HG03378 (cell line): ENCODE data around the gene B9D2.
A peak's percentile ranks its signal among the peaks of the same experiment; 100 is the strongest.

Experiments
- ATAC-seq: cut with Tn5 transposase; IDR thresholded peaks from one replicate; pipeline ENCODE4 v1.9.1; 2021; ENCODE audit warnings: mild to moderate bottlenecking, moderate library complexity; ENCODE audit not compliant: unreplicated experiment

B9D2 gene

DNA sequence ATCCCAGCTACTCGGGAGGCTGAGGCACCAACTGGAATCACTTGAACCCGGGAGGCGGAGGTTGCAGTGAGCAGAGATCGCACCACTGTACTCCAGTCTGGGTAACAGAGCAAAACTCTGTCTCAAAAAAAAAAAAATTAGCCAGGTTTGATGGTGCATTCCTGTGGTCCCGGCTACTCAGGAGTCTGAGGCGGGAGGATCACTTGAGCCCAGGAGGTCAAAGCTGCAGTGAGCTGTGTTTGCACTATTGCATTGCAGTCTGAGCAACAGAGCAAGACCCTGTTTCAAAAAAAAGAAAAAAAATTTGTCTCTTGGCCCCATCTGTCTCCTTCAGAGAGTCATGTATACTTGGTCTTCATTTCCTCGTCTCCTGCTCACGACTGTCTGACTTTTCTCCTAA, 52.3 kb downstream of the B9D2 start:
- no peak for ATAC-seq

DNA sequence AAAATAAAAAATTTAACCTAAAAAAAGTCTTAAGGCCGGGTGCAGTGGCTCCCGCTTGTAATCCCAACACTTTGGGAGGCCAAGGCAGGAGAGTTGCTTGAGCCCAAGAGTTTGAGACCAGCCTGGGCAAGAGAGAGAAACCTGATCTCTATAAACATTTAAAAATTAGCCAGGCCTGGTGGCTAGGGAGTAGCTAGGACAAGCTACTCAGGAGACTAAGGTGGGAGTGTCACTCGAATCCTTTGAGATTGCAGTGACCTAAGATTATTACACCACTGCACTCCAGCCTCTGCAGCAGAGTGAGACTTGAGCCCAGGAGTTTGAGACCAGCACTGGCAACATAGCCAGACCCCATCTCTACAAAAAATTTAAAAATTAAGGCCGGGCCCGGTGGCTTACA, 52.9 kb downstream of the B9D2 start:
- no peak for ATAC-seq

DNA sequence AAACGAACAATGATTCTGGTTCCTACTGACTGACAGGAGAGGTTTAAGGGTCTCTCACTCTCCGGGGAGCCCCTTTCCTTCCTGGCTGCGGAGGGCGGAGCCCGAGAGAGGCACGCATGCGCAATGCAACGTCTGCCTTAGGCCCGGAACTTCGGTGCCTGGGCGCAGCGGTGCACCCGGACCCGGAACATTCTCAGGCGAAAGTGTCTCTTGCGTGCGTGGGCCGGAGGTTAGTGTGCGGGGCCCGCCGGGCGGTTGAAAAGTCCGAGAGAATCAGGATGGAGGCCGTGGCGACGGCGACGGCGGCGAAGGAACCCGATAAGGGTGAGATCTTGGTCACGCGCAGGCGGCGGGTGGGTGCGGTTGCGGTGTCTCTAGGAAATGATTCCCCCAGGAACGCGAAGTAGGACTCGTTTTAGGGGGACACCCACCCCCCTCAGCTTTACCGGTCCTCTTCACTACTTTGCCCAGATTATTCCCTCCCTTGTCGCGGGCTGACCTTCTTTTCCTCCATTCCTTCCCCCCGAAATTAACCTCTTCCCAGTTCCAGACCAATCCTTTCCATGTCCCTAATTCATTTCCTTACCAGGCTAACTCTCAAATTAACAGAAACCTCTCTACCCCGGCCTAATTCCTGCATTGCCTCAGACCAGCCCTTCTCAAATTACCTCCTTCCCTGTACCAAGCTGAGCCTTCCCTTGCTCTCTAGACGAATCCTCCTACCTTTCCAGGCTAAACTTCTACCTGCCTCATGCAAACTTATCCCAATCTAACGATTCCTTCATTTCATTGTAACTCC, 53.7 kb downstream of the B9D2 start, which contains the start of gene CCDC97:
TSS of gene CCDC97 (plus strand) at position 140 of the 799 bp plus-strand sequence. CDS start at position 279, 139 bp downstream.
- peak; percentile 55 for ATAC-seq

DNA sequence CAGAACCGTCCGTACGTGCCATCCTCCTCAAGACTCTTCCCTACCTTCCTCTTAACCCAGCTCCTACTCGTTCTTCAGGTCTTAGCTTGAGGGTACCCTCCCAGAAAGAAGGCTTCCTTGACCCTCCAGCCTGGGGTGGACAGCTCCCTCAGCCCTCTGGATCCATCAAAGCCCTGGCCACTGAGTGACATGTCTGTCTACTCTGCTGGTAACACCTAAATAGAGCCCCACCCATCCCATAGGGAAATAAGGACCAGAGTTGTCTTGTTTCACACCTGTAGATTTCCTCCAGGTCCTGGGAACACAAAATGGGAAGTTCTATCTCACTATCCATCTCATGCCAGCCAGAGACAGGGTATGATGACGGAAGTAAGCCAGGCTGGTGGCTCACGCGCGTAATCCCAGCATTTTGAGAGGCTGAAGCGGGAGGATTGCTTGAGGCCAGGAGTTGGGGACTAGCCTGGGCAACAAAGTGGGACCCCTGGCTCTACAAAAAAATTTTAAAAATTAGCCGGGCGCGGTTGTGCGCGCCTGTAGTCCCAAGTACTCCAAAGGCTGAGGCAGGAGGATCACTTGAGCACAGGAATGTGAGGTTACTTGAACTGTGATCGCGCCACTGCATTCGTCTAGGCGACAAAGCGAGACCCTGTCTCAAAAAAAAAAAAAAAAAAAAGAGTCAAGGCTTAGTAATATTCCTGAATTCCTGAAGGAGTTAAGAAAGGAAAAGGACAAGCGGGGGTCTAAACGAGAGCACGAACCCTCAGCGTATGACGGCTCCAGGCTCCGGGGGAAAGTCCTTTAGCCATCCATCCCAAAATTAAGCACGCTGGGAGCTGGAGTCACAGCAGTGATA, 54.5 kb downstream of the B9D2 start:
- ATAC-seq, result no peak

DNA sequence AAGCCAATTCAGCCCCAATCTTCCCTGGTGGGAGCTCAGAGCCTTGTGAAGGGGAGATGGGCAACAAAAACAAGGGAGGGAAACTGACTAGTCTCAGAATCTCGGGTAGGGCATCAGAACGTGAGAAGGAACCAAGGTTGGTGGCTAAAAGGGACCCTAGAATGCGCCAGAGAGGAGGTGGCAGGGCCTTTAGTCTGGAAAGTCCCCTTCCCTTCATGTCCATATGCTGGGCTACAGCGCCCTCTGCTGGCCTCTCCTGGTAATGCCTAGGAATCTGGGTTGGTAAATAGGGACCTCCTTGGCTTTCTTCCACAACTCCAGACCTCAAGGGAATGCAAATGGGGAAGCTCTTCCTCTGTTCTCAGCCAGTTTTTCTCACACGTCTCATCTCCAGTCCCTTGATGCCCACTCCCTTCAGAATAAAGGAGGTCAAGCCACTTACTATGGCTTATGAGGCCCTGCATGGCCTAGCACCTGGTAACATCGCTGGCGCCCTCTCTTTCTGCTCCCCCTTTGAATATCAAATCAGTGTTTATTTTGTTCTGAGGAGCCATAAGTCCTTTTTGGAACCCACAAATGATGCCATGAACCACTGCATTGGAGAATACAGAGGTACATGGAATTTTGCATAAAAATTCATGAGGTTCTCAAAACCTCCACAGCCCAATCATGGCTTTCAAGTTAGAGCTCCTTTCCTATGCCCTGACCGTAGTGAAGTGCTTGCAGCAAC, 55.3 kb downstream of the B9D2 start:
- peak; percentile 52 for ATAC-seq

DNA sequence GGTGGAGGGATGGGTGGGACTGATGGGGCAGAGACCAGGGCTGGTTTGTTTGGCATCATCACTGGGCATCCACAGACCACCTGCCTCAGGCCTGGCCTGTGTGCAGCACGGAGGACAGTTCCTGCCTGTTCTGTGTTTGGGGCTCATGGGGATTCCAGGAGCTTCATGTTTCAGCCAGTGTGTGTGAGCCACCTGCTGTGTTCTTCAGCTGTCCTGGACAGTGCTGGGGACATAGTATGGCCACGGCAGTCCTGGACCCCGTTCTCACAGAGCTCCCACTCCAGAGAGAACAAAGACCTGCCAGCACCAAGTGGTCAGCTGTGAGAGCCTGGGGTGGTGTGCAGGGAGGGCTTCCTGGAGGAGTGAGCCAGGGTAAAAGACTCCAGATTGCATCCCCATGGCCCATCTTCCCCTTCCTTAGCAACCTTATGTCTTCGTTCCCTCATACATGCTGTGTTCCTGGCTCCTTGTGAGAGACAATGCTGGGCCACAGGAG, 55.9 kb downstream of the B9D2 start:
- ATAC-seq, result no peak

DNA sequence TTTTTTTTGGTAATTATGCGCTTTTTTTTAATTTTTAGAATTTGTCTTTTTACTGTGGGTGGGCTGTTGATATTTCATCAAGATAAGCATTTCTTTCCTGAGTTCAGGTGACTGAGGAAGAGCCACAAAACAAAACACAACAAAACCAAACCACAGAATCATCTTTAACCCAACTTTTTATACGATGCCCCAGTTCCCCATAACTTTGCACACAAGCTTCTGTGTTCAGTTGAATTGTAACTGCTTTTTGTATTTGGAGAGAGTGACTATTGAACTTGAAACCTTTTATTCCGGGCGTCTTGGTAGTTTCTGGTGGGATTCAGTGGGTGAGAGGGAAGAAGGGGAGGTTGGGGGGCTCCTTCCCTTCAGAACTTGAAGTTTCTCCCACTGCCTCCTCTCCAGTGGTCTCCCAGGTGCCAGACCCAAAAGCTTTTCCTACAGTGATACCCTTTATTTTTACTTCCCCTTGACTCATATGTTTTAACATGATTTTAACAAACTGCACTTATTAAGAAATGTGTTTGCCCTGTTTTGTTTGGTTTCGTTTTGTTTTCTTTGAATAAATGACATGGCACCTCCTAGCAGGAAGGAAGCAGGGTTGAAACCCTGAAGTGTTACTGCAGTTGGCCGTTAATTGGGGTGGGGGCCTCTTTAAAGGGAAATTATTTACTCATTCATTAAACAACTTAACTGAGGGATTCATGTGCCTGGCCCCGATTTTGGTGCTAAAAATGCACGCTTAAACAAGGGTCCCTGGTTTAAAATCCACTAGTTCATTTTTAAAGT, 56.7 kb downstream of the B9D2 start:
- ATAC-seq, result no peak

DNA sequence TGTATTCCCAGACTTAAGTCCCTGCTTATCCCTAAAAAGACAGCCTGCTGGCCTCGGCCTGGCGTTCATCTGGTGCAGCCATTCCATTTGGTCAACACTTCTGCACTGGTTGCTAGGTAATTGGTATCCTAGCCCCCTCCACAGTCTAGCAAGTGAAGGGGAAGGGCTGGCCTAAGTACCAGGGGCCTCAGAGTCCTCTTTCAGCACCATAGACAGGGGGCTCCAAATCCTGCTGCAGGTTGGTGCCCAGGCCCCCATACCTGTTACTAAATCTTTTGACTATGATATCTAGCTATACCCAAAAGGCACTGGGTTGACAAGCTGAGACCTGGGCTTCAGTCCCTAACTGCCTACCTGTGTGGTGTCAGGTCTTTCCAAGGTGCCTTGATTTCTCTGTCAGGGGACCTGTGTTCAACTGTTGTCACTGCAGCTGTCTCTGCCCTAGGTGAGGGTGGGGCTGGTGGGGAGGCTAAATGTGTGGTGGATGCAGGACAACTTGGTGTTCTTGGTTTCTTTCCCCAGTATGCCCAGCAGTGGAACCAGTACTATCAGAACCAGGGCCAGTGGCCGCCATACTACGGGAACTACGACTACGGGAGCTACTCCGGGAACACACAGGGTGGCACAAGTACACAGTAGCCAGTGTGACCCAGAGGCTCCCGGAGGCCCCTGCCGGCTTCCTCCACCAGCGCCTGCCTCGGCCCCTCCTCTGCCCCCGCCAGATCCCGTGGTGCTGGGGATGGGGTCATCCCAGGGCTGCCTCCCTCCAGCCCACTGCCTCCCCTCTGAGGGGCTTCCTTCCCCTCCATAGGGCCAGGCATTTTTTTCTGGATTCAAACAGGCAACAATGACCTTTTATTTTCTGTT, 57.8 kb downstream of the B9D2 start:
- no peak for ATAC-seq

DNA sequence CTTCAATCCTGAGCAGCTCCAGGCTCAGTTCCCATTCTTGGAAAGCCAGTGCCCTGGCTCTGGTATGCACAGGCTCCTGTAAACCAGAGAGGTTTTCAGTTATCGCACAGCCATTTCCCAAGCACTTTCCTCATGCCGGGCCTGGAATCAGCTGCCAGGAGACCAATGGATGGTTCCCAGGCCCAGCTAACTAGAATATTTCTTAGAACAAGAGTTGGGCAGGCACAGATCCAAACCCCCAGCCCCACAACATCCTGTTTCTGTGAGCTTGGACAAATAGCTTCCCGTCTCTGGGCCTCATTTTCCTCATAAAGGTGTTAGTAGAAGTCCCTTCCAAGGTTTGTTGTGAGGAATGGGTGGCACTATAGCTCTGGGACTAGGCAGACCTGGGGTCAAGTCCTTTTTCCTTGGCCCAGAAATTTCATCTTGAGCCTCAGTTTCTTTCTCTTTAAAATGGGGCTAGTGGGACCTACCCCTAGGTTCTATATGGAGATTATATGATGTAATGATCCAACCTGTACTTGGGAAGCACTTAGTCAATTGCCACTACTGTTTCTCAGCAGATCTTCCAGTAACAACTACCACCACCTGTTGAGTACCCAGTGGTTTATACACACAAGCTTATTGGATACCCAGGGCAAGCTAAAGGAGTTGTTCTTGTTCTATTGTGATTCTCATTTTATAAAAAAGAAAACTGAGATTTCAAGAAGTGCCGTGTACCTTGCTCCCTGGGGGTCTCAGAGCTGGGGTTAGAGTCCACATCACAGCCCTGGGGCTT, 59.1 kb downstream of the B9D2 start:
- ATAC-seq, result no peak
